HG03025 (cell line): ENCODE data around the gene CD27.
"Not testable (repeated sequence)": the region's sequence is repeated elsewhere in the genome, so short reads cannot be mapped to it uniquely, and the experiment has no call there.

ENCODE experiments used
- ATAC-seq: cut with Tn5 transposase; IDR thresholded peaks from one replicate; pipeline ENCODE4 v1.9.1; 2021; ENCODE audit warnings: mild to moderate bottlenecking, moderate library complexity; ENCODE audit not compliant: unreplicated experiment, low FRiP score

The CD27 gene

GRCh38 chr12:6460751-6461371 is 16.1 kb downstream of the CD27 start:
- no peak for ATAC-seq

GRCh38 chr12:6461401-6462233 is 16.9 kb downstream of the CD27 start:
- no peak for ATAC-seq

- no peak for ATAC-seq
Observed at GRCh38 chr12:6462234-6462995, 17.7 kb downstream of the CD27 start.

- no peak for ATAC-seq
Observed at GRCh38 chr12:6463216-6463615, 18.5 kb downstream of the CD27 start.

- ATAC-seq: no peak
Observed at GRCh38 chr12:6463858-6464257, 19.1 kb downstream of the CD27 start.

- no peak for ATAC-seq
Observed at GRCh38 chr12:6464531-6464930, 19.8 kb downstream of the CD27 start.

- no peak for ATAC-seq
Observed at GRCh38 chr12:6465467-6466183, 20.9 kb downstream of the CD27 start.

- no peak for ATAC-seq
Observed at GRCh38 chr12:6466184-6466573, 21.4 kb downstream of the CD27 start.

- ATAC-seq: not testable (repeated sequence)
Observed at GRCh38 chr12:6466751-6467150, 22.0 kb downstream of the CD27 start.

- ATAC-seq: not testable (repeated sequence)
Observed at GRCh38 chr12:6467571-6468282, 23.0 kb downstream of the CD27 start.

- no peak for ATAC-seq
Observed at GRCh38 chr12:6468283-6468575, 23.5 kb downstream of the CD27 start.

- ATAC-seq: no peak
Observed at GRCh38 chr12:6469092-6469491, 24.3 kb downstream of the CD27 start.

- no peak for ATAC-seq
Observed at GRCh38 chr12:6469609-6470374, 25.0 kb downstream of the CD27 start.

GRCh38 chr12:6470375-6471163 is 25.8 kb downstream of the CD27 start, which contains the start of gene VAMP1:
Gene VAMP1, minus strand, starts transcription at chr12:6470677. Its CDS starts 146 bp downstream, at chr12:6470531.
- peak; percentile 91 for ATAC-seq

GRCh38 chr12:6471989-6472360 is 27.2 kb downstream of the CD27 start:
- ATAC-seq: no peak

GRCh38 chr12:6472491-6472890 is 27.7 kb downstream of the CD27 start:
- no peak for ATAC-seq

GRCh38 chr12:6475233-6475975 is 30.6 kb downstream of the CD27 start:
- ATAC-seq: not testable (repeated sequence)

- ATAC-seq: no peak
Observed at GRCh38 chr12:6476489-6476888, 31.7 kb downstream of the CD27 start.
